PC-3 (cell line): ENCODE results near the gene CDA. TPM values are rescaled to one million over a fixed set of nuclear protein-coding genes. Genes with fewer than 3 reads are reported as not detected.

ENCODE experiments used
- ATAC-seq: fragments of 200-7000 bp; cut with Tn5 transposase; 2 replicates; pipeline ENCODE4 v1.9.1; 2020; ENCODE audit warnings: mild to moderate bottlenecking, moderate library complexity
- BruUV-seq: library from RNA; stranded (reverse); fragments of 400-500 nt; replicated peaks from 2 replicates; lab custom pipeline; 2021; lab: Mats Ljungman, UMichigan
- CTCF ChIA-PET: fragments of 300-600 bp; sonication (Branson Sonifier 250); formaldehyde crosslinking; loops from one replicate; lab custom pipeline; 2022; ENCODE audit warnings: antibody characterized with exemption; lab: Charles Lee
- POLR2A ChIA-PET: fragments of 300-600 bp; sonication (Branson Sonifier 250); formaldehyde crosslinking; loops from one replicate; lab custom pipeline; 2022; ENCODE audit warnings: antibody characterized with exemption; ENCODE audit not compliant: unreplicated experiment; lab: Charles Lee
- DNase-seq: peaks from one replicate; pipeline ENCODE4 v3.0.0-alpha.2; 2015
- H2AFZ ChIP-seq: fragments of 300-600 bp; sonication (generic); 2 replicates; pipeline ENCODE4 v1.6.0; 2016; ENCODE audit warnings: antibody characterized with exemption, low read length
- H3F3A ChIP-seq: fragments of 300-600 bp; sonication (generic); one replicate; pipeline ENCODE4 v1.6.0; 2017; ENCODE audit warnings: antibody characterized with exemption, low read length, control low read depth, mild to moderate bottlenecking; ENCODE audit not compliant: unreplicated experiment
- H3K27ac ChIP-seq: fragments of 300-600 bp; sonication (generic); 2 replicates; pipeline ENCODE4 v1.5.1; 2016; ENCODE audit warnings: mild to moderate bottlenecking, low read length
- H3K27me3 ChIP-seq: fragments of 300-600 bp; sonication (generic); 2 replicates; pipeline ENCODE4 v1.6.1; 2016; ENCODE audit warnings: low read length, mixed read lengths
- H3K36me3 ChIP-seq: fragments of 300-600 bp; sonication (generic); 2 replicates; pipeline ENCODE4 v1.6.1; 2016; ENCODE audit warnings: low read depth, mixed run types, low read length, mixed read lengths
- H3K4me1 ChIP-seq: fragments of 300-600 bp; sonication (generic); 2 replicates; pipeline ENCODE4 v1.5.1; 2016; ENCODE audit warnings: low read length; ENCODE audit not compliant: insufficient read depth
- H3K4me2 ChIP-seq: fragments of 300-600 bp; sonication (generic); 2 replicates; pipeline ENCODE4 v1.6.0; 2016; ENCODE audit warnings: low read length
- H3K4me3 ChIP-seq: fragments of 300-600 bp; sonication (generic); 2 replicates; pipeline ENCODE4 v1.5.1; 2016; ENCODE audit warnings: mild to moderate bottlenecking, low read length, mixed read lengths
- H3K79me2 ChIP-seq: fragments of 300-600 bp; sonication (generic); 2 replicates; pipeline ENCODE4 v1.6.1; 2017; ENCODE audit warnings: low read length, mixed read lengths
- H3K9ac ChIP-seq: fragments of 300-600 bp; sonication (generic); 2 replicates; pipeline ENCODE4 v1.6.0; 2016; ENCODE audit warnings: mild to moderate bottlenecking, low read length
- H3K9me2 ChIP-seq: fragments of 300-600 bp; sonication (generic); replicated peaks from 2 replicates; pipeline ENCODE4 v1.6.1; 2016; ENCODE audit warnings: mixed run types, low read length, mixed read lengths
- H3K9me3 ChIP-seq: fragments of 300-600 bp; sonication (generic); 2 replicates; pipeline ENCODE4 v1.6.1; 2016; ENCODE audit warnings: low read length, mixed read lengths
- H4K20me1 ChIP-seq: fragments of 300-600 bp; sonication (generic); 2 replicates; pipeline ENCODE4 v1.6.1; 2016; ENCODE audit warnings: low read length, mixed read lengths
- CTCF ChIP-seq: fragments of 300-600 bp; sonication (generic); conservative IDR thresholded peaks from 2 replicates; pipeline ENCODE4 v1.5.1; 2017; ENCODE audit warnings: antibody characterized with exemption, low read depth, mild to moderate bottlenecking, low read length
- EZH2 ChIP-seq: fragments of 300-600 bp; sonication (generic); IDR thresholded peaks from one replicate; pipeline ENCODE4 v1.6.1; 2017; ENCODE audit warnings: antibody characterized with exemption, mild to moderate bottlenecking, low read length; ENCODE audit not compliant: unreplicated experiment
- EZH2phosphoT487 ChIP-seq: fragments of 300-600 bp; sonication (generic); IDR thresholded peaks from 2 replicates; pipeline ENCODE4 v1.6.1; 2018; ENCODE audit warnings: mild to moderate bottlenecking, antibody characterized with exemption, low read length, borderline replicate concordance
- intact Hi-C: fragments of 100-400 bp; cut with micrococcal nuclease; formaldehyde crosslinking; loops from 2 replicates; pipeline ENCODE4 v1.9.0; 2023
- total RNA-seq: library from RNA; depleted of rRNA; stranded (reverse); fragments of >200 nt; gene quantifications from 2 replicates; pipeline ENCODE4 v1.2.3, GENCODE V29; 2014

The CDA gene
- total RNA-seq, 1 experiment from 2014 or later, result 36.3 TPM

- Histone ChIP-seq H3K4me2 (no peak overlapping the region), H3F3A (no peaks in the 10 kb centered on the region), H3K4me1 (no peaks in the 10 kb centered on the region), H3K36me3 (no peaks in the 10 kb centered on the region), H3K79me2 (no peaks in the 10 kb centered on the region), H3K9ac (no peak overlapping the region), H3K27ac (no peak overlapping the region), H3K9me3 (no peaks in the 10 kb centered on the region), H3K4me3 (no peak overlapping the region), H4K20me1 (no peaks in the 10 kb centered on the region), H3K9me2 (no peaks in the 10 kb centered on the region), H3K27me3 (no peaks in the 10 kb centered on the region), H2AFZ (no peak overlapping the region)
- ChIA-PET POLR2A (no interaction called here), CTCF (no interaction called here)
- no peak for DNase-seq
- no peak for ATAC-seq
- no TSS peak for BruUV-seq
- no peak for TF ChIP-seq EZH2phosphoT487
- TF ChIP-seq EZH2, result no peak
- TF ChIP-seq CTCF, result no peak
- intact Hi-C loops, result loop anchor here (5.0 kb wide), 1 partner anchor 608 kb away; the partner anchor contains the start of gene EIF4G3
Observed at GRCh38 chr1:20569523-20570098, 19.3 kb upstream of the CDA start.

GRCh38 chr1:20571427-20571826 is 17.5 kb upstream of the CDA start:
- POLR2A ChIA-PET, result no interaction called here
- H3K9ac ChIP-seq, result no peak overlapping the region

More at GRCh38 chr1:20571427-20571826, 17.5 kb upstream of the CDA start:
- Histone ChIP-seq H3K79me2 (no peaks in the 10 kb centered on the region), H3K4me3 (no peak overlapping the region), H3K27ac (no peak overlapping the region), H3K4me2 (no peak overlapping the region), H3K9me2 (no peaks in the 10 kb centered on the region), H3K36me3 (no peaks in the 10 kb centered on the region), H2AFZ (no peak overlapping the region), H3K4me1 (peaks cover 7% of the 10 kb centered on the region; the same call in 1 of the 2 replicates), H4K20me1 (no peaks in the 10 kb centered on the region), H3K27me3 (no peaks in the 10 kb centered on the region), H3F3A (no peaks in the 10 kb centered on the region), H3K9me3 (no peaks in the 10 kb centered on the region)
- DNase-seq (no peak), ATAC-seq (no peak)
- CTCF ChIA-PET, result no interaction called here
- intact Hi-C loops, result loop anchor here (5.0 kb wide), 1 partner anchor 606 kb away; the partner anchor contains the start of gene EIF4G3
- no peak for TF ChIP-seq EZH2phosphoT487
- no peak for TF ChIP-seq EZH2
- TF ChIP-seq CTCF, result no peak
- no TSS peak for BruUV-seq
